ENCODE results near the gene KRTAP5-2.
"Not testable (repeated sequence)": the region's sequence is repeated elsewhere in the genome, so short reads cannot be mapped to it uniquely, and the experiment has no call there.

KRTAP5-2 gene

GRCh38 chr11:1625541-1625940 is 27.4 kb upstream of the KRTAP5-2 start:
- DNase-seq: no peak

GRCh38 chr11:1624621-1625020 is 26.5 kb upstream of the KRTAP5-2 start:
- no peak for DNase-seq

GRCh38 chr11:1623716-1624115 is 25.6 kb upstream of the KRTAP5-2 start:
- DNase-seq: no peak

- DNase-seq: no peak
Measured at GRCh38 chr11:1622086-1622485, 24.0 kb upstream of the KRTAP5-2 start, which contains the start of gene KRTAP5-4. KRTAP5-4 (minus strand) TSS chr11:1622138; CDS start chr11:1622093, 45 bp downstream.

GRCh38 chr11:1619449-1619848 is 21.4 kb upstream of the KRTAP5-2 start:
- DNase-seq: no peak

GRCh38 chr11:1618231-1618630 is 20.1 kb upstream of the KRTAP5-2 start:
- no peak for DNase-seq

- DNase-seq: no peak
Measured at GRCh38 chr11:1608363-1608762, 10.3 kb upstream of the KRTAP5-2 start, which contains the start of gene KRTAP5-3. KRTAP5-3 (minus strand) TSS chr11:1608463; CDS start chr11:1608385, 78 bp downstream.

- DNase-seq: not testable (repeated sequence)
Measured at GRCh38 chr11:1607901-1608300, 9.8 kb upstream of the KRTAP5-2 start.

GRCh38 chr11:1607156-1607845 is 9.2 kb upstream of the KRTAP5-2 start:
- DNase-seq: not testable (repeated sequence)

GRCh38 chr11:1605923-1606322 is 7.8 kb upstream of the KRTAP5-2 start:
- DNase-seq: not testable (repeated sequence)

- DNase-seq: no peak
Measured at GRCh38 chr11:1604711-1605110, 6.6 kb upstream of the KRTAP5-2 start.

- DNase-seq: no peak
Measured at GRCh38 chr11:1604181-1604580, 6.1 kb upstream of the KRTAP5-2 start.

GRCh38 chr11:1603629-1604028 is 5.5 kb upstream of the KRTAP5-2 start:
- DNase-seq: no peak

- not testable (repeated sequence) for DNase-seq
Measured at GRCh38 chr11:1601663-1602062, 3.6 kb upstream of the KRTAP5-2 start.

GRCh38 chr11:1600626-1601025 is 2.5 kb upstream of the KRTAP5-2 start:
- no peak for DNase-seq

- DNase-seq: no peak
Measured at GRCh38 chr11:1598816-1599215, 722 bp upstream of the KRTAP5-2 start.

GRCh38 chr11:1598406-1598805 is 312 bp upstream of the KRTAP5-2 start:
- DNase-seq: not testable (repeated sequence)

GRCh38 chr11:1597331-1597993 is 632 bp downstream of the KRTAP5-2 start:
- no peak for DNase-seq

- DNase-seq: not testable (repeated sequence)
Measured at GRCh38 chr11:1596576-1597121, 1.4 kb downstream of the KRTAP5-2 start.

GRCh38 chr11:1595994-1596575 is 2.0 kb downstream of the KRTAP5-2 start:
- not testable (repeated sequence) for DNase-seq

GRCh38 chr11:1592628-1593027 is 5.5 kb downstream of the KRTAP5-2 start:
- no peak for DNase-seq

GRCh38 chr11:1589996-1590395 is 8.1 kb downstream of the KRTAP5-2 start:
- DNase-seq: no peak

GRCh38 chr11:1589191-1589963 is 8.7 kb downstream of the KRTAP5-2 start:
- not testable (repeated sequence) for DNase-seq
